Fibroblast of pulmonary artery (primary cell): Measurements from ENCODE around the gene HSD3B7.

ENCODE experiments used
- DNase-seq: peaks from one replicate; pipeline ENCODE4 v3.0.0-alpha.2; 2010; ENCODE audit warnings: low read depth
- H3K4me3 ChIP-seq: replicated peaks from 2 replicates; pipeline ENCODE4 v1.5.1; 2011; ENCODE audit warnings: low read depth, mild to moderate bottlenecking, control low read depth, low read length, moderate library complexity
- CTCF ChIP-seq: IDR thresholded peaks from 2 replicates; pipeline ENCODE4 v1.5.1; 2011; ENCODE audit warnings: mild to moderate bottlenecking, control low read depth, low read length, inconsistent platforms; ENCODE audit errors: missing control alignments

The HSD3B7 gene

GRCh38 chr16:30947541-30947858 lies 37.5 kb upstream of the HSD3B7 start:
- no peak for DNase-seq
- TF ChIP-seq CTCF = no peak
- no peak overlapping the region for H3K4me3 ChIP-seq

GRCh38 chr16:30947859-30948666 lies 36.9 kb upstream of the HSD3B7 start:
- TF ChIP-seq CTCF = no peak
- peak; percentile 99 for DNase-seq
- peak overlapping the region; percentile 66 for H3K4me3 ChIP-seq

GRCh38 chr16:30948667-30949649 lies 36.0 kb upstream of the HSD3B7 start, which contains the start of gene ORAI3:
Gene ORAI3 (plus strand): TSS chr16:30949068. CDS start chr16:30949290, 222 bp downstream.
- peak within 1 kb of the TSS; percentile 66 for H3K4me3 ChIP-seq
- no peak for TF ChIP-seq CTCF
- peak; percentile 66 for DNase-seq

GRCh38 chr16:30949650-30950515 lies 35.1 kb upstream of the HSD3B7 start:
- peak overlapping the region; percentile 66 for H3K4me3 ChIP-seq
- no peak for TF ChIP-seq CTCF
- peak; percentile 80 for DNase-seq

- peak overlapping the region; percentile 66 for H3K4me3 ChIP-seq
- DNase-seq = no peak
- TF ChIP-seq CTCF = no peak
Measured at GRCh38 chr16:30950516-30951065, 34.4 kb upstream of the HSD3B7 start.

- no peak overlapping the region for H3K4me3 ChIP-seq
- no peak for TF ChIP-seq CTCF
- no peak for DNase-seq
Measured at GRCh38 chr16:30951193-30951592, 33.8 kb upstream of the HSD3B7 start.
